GM19193 (cell line): Measurements from ENCODE around the gene GPR39.

Experiments used
- POLR2A ChIP-seq: IDR thresholded peaks from 4 replicates; pipeline ENCODE4 v1.6.1; 2011; ENCODE audit not compliant: insufficient read depth, insufficient read length; ENCODE audit errors: extremely low read depth

Gene GPR39

GRCh38 chr2:132400169-132400900 lies 16.3 kb upstream of the GPR39 start:
- no peak for TF ChIP-seq POLR2A

- no peak for TF ChIP-seq POLR2A
Measured at GRCh38 chr2:132400901-132401240, 15.7 kb upstream of the GPR39 start.

GRCh38 chr2:132401326-132401725 lies 15.3 kb upstream of the GPR39 start:
- TF ChIP-seq POLR2A = no peak

GRCh38 chr2:132403146-132403545 lies 13.5 kb upstream of the GPR39 start:
- no peak for TF ChIP-seq POLR2A

- no peak for TF ChIP-seq POLR2A
Measured at GRCh38 chr2:132404056-132404455, 12.5 kb upstream of the GPR39 start.

GRCh38 chr2:132407784-132408183 lies 8.8 kb upstream of the GPR39 start:
- no peak for TF ChIP-seq POLR2A

- no peak for TF ChIP-seq POLR2A
Measured at GRCh38 chr2:132412021-132412420, 4.6 kb upstream of the GPR39 start.

- no peak for TF ChIP-seq POLR2A
Measured at GRCh38 chr2:132414081-132414480, 2.5 kb upstream of the GPR39 start.

GRCh38 chr2:132415256-132415914 lies 1.2 kb upstream of the GPR39 start:
- no peak for TF ChIP-seq POLR2A

- TF ChIP-seq POLR2A = no peak
Measured at GRCh38 chr2:132415915-132416722, 486 bp upstream of the GPR39 start.

- TF ChIP-seq POLR2A = no peak
Measured at GRCh38 chr2:132417430-132418035, 928 bp downstream of the GPR39 start.

- no peak for TF ChIP-seq POLR2A
Measured at GRCh38 chr2:132419235-132419634, 2.6 kb downstream of the GPR39 start.

GRCh38 chr2:132419941-132420340 lies 3.3 kb downstream of the GPR39 start:
- no peak for TF ChIP-seq POLR2A

- TF ChIP-seq POLR2A = no peak
Measured at GRCh38 chr2:132420816-132421805, 4.5 kb downstream of the GPR39 start.
